ENCODE results near the gene LRRC37A3. TPM values are rescaled to one million over a fixed set of nuclear protein-coding genes. Genes with fewer than 3 reads are reported as not detected.
"Not testable (repeated sequence)": the region's sequence is repeated elsewhere in the genome, so short reads cannot be mapped to it uniquely, and the experiment has no call there.

LRRC37A3 gene
- total RNA-seq (14.3 TPM), polyA plus RNA-seq (ENCODE audit: insufficient read depth, low read depth, low replicate concordance) (13.3 TPM)
- long read RNA-seq, donor 1 = 0 reads
- long read RNA-seq, donor 2, partial matches to known transcripts = 0 of 1 reads
- long read RNA-seq, donor 2, other reads (novel, unspliced or antisense) = 0 of 1 reads
- long read RNA-seq, donor 3, partial matches to known transcripts = 0 of 1 reads
- long read RNA-seq, donor 3, other reads (novel, unspliced or antisense) = 0 of 1 reads
- long read RNA-seq, donor 4, partial matches to known transcripts = 7 of 10 reads
- long read RNA-seq, donor 4, other reads (novel, unspliced or antisense) = 0 of 10 reads
- long read RNA-seq, donor 5 = 0 reads
- long read RNA-seq, donor 6, partial matches to known transcripts = 5 of 5 reads
- long read RNA-seq, donor 6, other reads (novel, unspliced or antisense) = 0 of 5 reads
- long read RNA-seq, donor 7, partial matches to known transcripts = 0 of 4 reads
- long read RNA-seq, donor 7, other reads (novel, unspliced or antisense) = 4 of 4 reads
- long read RNA-seq, donor 8 = 0 reads
- long read RNA-seq, donor 9 = 0 reads
- long read RNA-seq, donor 10, partial matches to known transcripts = 0 of 2 reads
- long read RNA-seq, donor 10, other reads (novel, unspliced or antisense) = 0 of 2 reads

DNA sequence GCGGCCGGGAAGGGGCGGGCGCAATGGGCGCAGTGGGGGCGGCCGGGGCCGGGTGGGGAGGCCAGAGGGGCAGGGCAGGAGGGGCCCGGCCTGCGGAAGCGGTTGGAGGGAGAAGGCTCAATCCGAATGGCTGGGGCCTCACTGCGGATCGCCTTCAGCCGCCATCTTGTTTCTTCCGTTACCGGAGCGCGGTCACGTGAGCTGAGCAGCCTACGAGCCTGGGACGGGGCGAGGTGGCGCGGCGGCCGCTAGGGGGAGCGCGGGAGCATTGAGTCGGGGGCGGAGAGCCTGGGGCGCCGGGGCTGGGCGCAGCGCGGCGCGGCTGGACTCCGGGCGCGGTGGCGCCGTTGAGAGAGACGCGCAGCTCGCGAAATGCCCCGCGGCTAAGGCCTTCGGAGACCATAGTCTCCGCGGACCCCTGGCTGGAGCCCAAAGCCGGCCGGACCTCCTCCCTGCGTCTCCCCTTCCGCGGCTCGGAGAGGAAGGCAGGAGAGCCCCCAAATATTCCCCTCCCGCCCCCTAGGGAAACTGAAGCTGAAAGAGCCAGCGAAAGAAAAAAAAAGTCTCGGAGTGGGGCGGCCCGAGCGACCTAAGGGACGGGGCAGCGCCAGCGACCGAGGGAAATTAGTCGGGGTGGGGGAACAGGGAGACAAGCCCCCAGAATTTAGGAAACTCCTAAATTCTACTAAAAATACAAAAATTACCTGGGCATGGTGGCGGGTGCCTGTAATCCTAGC, at the start of gene LRRC37A3:
TSS of gene LRRC37A3 (minus strand) at position 190 of the 737 bp plus-strand sequence. CDS start 22,221 bp downstream, outside the sequence.
- DNase-seq = peak; percentile 95 to 99 (median 98)
- TF ChIP-seq, protein P1, sequence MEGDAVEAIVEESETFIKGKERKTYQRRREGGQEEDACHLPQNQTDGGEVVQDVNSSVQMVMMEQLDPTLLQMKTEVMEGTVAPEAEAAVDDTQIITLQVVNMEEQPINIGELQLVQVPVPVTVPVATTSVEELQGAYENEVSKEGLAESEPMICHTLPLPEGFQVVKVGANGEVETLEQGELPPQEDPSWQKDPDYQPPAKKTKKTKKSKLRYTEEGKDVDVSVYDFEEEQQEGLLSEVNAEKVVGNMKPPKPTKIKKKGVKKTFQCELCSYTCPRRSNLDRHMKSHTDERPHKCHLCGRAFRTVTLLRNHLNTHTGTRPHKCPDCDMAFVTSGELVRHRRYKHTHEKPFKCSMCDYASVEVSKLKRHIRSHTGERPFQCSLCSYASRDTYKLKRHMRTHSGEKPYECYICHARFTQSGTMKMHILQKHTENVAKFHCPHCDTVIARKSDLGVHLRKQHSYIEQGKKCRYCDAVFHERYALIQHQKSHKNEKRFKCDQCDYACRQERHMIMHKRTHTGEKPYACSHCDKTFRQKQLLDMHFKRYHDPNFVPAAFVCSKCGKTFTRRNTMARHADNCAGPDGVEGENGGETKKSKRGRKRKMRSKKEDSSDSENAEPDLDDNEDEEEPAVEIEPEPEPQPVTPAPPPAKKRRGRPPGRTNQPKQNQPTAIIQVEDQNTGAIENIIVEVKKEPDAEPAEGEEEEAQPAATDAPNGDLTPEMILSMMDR (IDR thresholded peaks at IDR 0.05; ENCODE audit: borderline replicate concordance, extremely low read depth, insufficient read depth) = peak; percentile 97
- H3K4me1 ChIP-seq (ENCODE audit: control insufficient read depth in 2 of 3, insufficient read depth in 2 of 3, low read depth in 1 of 3, low read length in 3 of 3); H3K27me3 ChIP-seq (ENCODE audit: control insufficient read depth, insufficient read depth, low read length); FAIRE-seq; intact Hi-C loops (cut with DNase I); H3K36me3 ChIP-seq (ENCODE audit: control insufficient read depth in 2 of 3, insufficient read depth in 3 of 3, low read length in 3 of 3); H3K9me3 ChIP-seq (ENCODE audit: control insufficient read depth in 2 of 3, insufficient read depth in 1 of 3, low read length in 3 of 3): not testable (repeated sequence)
- H3K4me3 ChIP-seq (ENCODE audit: low read length in 3 of 3) = peak within 1 kb of the TSS; percentile 10 to 64 (median 36)
- H3K9ac ChIP-seq (ENCODE audit: low read length in 3 of 3) = peak within 1 kb of the TSS in 1 of 3 donors; percentile 68
- peak within 1 kb of the TSS; percentile 81 to 82 for H3K27ac ChIP-seq (ENCODE audit: low read depth in 2 of 2, low read length in 2 of 2)

DNA sequence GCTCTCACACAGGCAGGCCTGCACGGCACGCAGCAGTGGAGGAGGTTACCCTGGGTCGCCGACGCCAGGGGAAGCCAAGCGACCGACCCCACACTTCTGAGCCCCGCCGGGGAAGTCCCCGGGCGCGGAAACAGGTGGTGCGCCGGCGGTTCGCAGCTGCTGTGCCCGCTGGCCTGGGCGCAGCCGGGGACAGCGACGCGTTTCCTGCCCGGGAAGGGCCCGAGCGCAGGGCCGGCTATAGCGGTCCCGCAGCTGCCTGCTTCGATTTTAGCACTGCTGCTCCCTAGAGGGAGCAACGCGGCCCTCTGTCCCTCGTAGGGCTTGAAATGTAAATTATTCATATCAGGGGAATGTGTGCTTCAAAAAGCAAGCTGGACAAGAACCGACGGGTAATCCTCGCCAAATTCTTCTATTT, 46.6 kb upstream of the LRRC37A3 start:
- not testable (repeated sequence) for H3K4me1 ChIP-seq (ENCODE audit: control insufficient read depth in 2 of 3, insufficient read depth in 2 of 3, low read depth in 1 of 3, low read length in 3 of 3)
- H3K9ac ChIP-seq (ENCODE audit: low read length in 3 of 3) = peak overlapping the region in 1 of 3 donors; percentile 0
- TF ChIP-seq, protein P1 (IDR thresholded peaks at IDR 0.05; ENCODE audit: borderline replicate concordance, extremely low read depth, insufficient read depth) = peak; percentile 18

DNA sequence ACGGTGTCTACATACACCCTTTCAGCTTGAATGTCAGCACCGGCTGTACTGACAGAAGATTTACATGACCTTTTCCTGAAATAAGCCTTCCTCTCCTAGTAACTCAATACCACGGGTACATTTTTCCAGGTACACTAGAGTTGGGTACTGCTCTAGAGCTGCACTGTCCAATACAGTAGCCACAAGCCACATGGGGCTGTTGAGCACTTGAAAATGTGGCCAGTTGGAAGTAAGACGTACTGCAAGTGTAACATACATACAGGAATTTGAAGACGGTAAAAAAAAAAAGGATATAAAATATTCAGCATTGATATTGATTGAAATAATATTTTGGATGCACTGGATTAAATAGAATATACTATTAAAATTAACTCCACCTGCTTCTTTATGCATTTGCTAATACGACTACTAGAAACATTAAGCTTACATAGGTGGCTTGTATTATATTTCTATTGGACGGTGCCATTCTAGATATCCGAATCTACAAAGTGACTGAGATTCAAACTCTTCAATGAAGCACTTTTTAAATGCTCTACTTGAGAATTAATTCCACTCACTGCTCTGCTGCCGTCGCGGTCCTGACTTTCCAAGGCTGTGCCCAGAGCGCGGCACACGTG, 46.1 kb upstream of the LRRC37A3 start:
- intact Hi-C loops (cut with DNase I); H3K9ac ChIP-seq (ENCODE audit: low read length in 3 of 3); H3K27me3 ChIP-seq (ENCODE audit: control insufficient read depth, insufficient read depth, low read length); H3K4me1 ChIP-seq (ENCODE audit: control insufficient read depth in 2 of 3, insufficient read depth in 2 of 3, low read depth in 1 of 3, low read length in 3 of 3); H3K9me3 ChIP-seq (ENCODE audit: control insufficient read depth in 2 of 3, insufficient read depth in 1 of 3, low read length in 3 of 3); FAIRE-seq; H3K36me3 ChIP-seq (ENCODE audit: control insufficient read depth in 2 of 3, insufficient read depth in 3 of 3, low read length in 3 of 3): not testable (repeated sequence)
- Histone ChIP-seq H3K4me3 (ENCODE audit: low read length in 3 of 3) (peak overlapping the region in 1 of 3 donors; percentile 2), H3K27ac (ENCODE audit: low read depth in 2 of 2, low read length in 2 of 2) (peak overlapping the region; percentile 32 to 53)
- peak in 2 of 5 donors; percentile 16 to 35 for DNase-seq

More for the DNA sequence above, 46.6 kb upstream of the LRRC37A3 start:
- H3K27me3 ChIP-seq (ENCODE audit: control insufficient read depth, insufficient read depth, low read length); H3K36me3 ChIP-seq (ENCODE audit: control insufficient read depth in 2 of 3, insufficient read depth in 3 of 3, low read length in 3 of 3); H3K9me3 ChIP-seq (ENCODE audit: control insufficient read depth in 2 of 3, insufficient read depth in 1 of 3, low read length in 3 of 3); intact Hi-C loops (cut with DNase I); FAIRE-seq: not testable (repeated sequence)
- Histone ChIP-seq H3K4me3 (ENCODE audit: low read length in 3 of 3) (peak overlapping the region in 1 of 3 donors; percentile 2), H3K27ac (ENCODE audit: low read depth in 2 of 2, low read length in 2 of 2) (peak overlapping the region in 1 of 2 donors; percentile 53)
- DNase-seq = peak; percentile 65 to 92 (median 77)
